Activated B cell treated with CpG ODN at 0.5 μM for 24 hours (primary cell): ENCODE results near the gene EGFR. TPM values are rescaled to one million over a fixed set of nuclear protein-coding genes. Genes with fewer than 3 reads are reported as not detected.

Experiments
- ATAC-seq: fragments of 200-7000 bp; cut with Tn5 transposase; one replicate; pipeline ENCODE4 v1.10.0; 2021; ENCODE audit warnings: low read depth, mild to moderate bottlenecking, moderate library complexity
- CTCF ChIA-PET: fragments of 350-600 bp; sonication (Branson Sonifier 250); formaldehyde crosslinking; loops from one replicate; lab custom pipeline; 2021; ENCODE audit warnings: antibody characterized with exemption; lab: Charles Lee
- POLR2A ChIA-PET: fragments of 350-600 bp; sonication (Branson Sonifier 250); formaldehyde crosslinking; loops from one replicate; lab custom pipeline; 2021; ENCODE audit warnings: antibody characterized with exemption; lab: Charles Lee
- DNase-seq: peaks from one replicate; pipeline ENCODE4 v3.0.0; 2022
- H3K27ac Mint-ChIP-seq: one replicate; pipeline ENCODE4 v1.8.0; 2020; ENCODE audit warnings: mixed read lengths
- H3K27me3 Mint-ChIP-seq: one replicate; pipeline ENCODE4 v1.8.0; 2021; ENCODE audit warnings: mixed read lengths
- H3K36me3 Mint-ChIP-seq: one replicate; pipeline ENCODE4 v1.8.0; 2021; ENCODE audit warnings: low read depth, mixed read lengths
- H3K4me1 Mint-ChIP-seq: one replicate; pipeline ENCODE4 v1.8.0; 2021; ENCODE audit warnings: mixed read lengths
- H3K4me3 Mint-ChIP-seq: one replicate; pipeline ENCODE4 v1.8.0; 2020; ENCODE audit warnings: mild to moderate bottlenecking, mixed read lengths
- H3K9me3 Mint-ChIP-seq: one replicate; pipeline ENCODE4 v1.8.0; 2020; ENCODE audit warnings: mixed read lengths
- CTCF ChIP-seq: fragments of 200-600 bp; IDR thresholded peaks from one replicate; pipeline ENCODE4 v1.8.0; 2022; ENCODE audit warnings: antibody characterized with exemption, mild to moderate bottlenecking
- intact Hi-C: fragments of 100-400 bp; cut with micrococcal nuclease; formaldehyde crosslinking; loops from one replicate; pipeline ENCODE4 v1.15.1; 2024
- total RNA-seq: library from RNA; stranded (reverse); gene quantifications from 2 replicates; pipeline ENCODE4 v1.2.3, GENCODE V29; 2022

Gene EGFR
- total RNA-seq, 1 donor from 2014 or later = not detected

GRCh38 chr7:55240418-55241142 lies 221.8 kb downstream of the EGFR start:
- ATAC-seq (no peak), DNase-seq (no peak)
- Mint-ChIP-seq H3K27me3 (peaks cover 7% of the 10 kb centered on the region), H3K4me1 (no peaks in the 10 kb centered on the region), H3K27ac (no peak overlapping the region), H3K9me3 (no peaks in the 10 kb centered on the region), H3K4me3 (no peak overlapping the region), H3K36me3 (no peaks in the 10 kb centered on the region)
- intact Hi-C loops = no loop called here
- ChIA-PET POLR2A (no interaction called here), CTCF (no interaction called here)
- TF ChIP-seq CTCF = no peak

GRCh38 chr7:55241958-55242357 lies 223.1 kb downstream of the EGFR start:
- no peaks in the 10 kb centered on the region for H3K4me1 Mint-ChIP-seq
- DNase-seq (no peak), ATAC-seq (no peak)
- POLR2A ChIA-PET = no interaction called here
- no peak overlapping the region for H3K4me3 Mint-ChIP-seq
- H3K27ac Mint-ChIP-seq = no peak overlapping the region
- CTCF ChIA-PET = no interaction called here
- no peak for TF ChIP-seq CTCF
- no peaks in the 10 kb centered on the region for H3K36me3 Mint-ChIP-seq
- no peaks in the 10 kb centered on the region for H3K9me3 Mint-ChIP-seq
- H3K27me3 Mint-ChIP-seq = peaks cover 7% of the 10 kb centered on the region
- intact Hi-C loops = no loop called here

- Mint-ChIP-seq H3K9me3 (no peaks in the 10 kb centered on the region), H3K27me3 (peaks cover 7% of the 10 kb centered on the region), H3K27ac (no peak overlapping the region), H3K4me3 (no peak overlapping the region), H3K36me3 (no peaks in the 10 kb centered on the region), H3K4me1 (no peaks in the 10 kb centered on the region)
- TF ChIP-seq CTCF = no peak
- no peak for ATAC-seq
- no peak for DNase-seq
- ChIA-PET POLR2A (no interaction called here), CTCF (interaction anchor here (0.7 kb wide), 1 partner anchor 12 kb away, joined by 3 read pairs; no protein-coding TSS in a partner anchor)
- intact Hi-C loops = no loop called here
Measured at GRCh38 chr7:55242613-55243012, 223.8 kb downstream of the EGFR start.

- Mint-ChIP-seq H3K9me3 (no peaks in the 10 kb centered on the region), H3K27me3 (peaks cover 7% of the 10 kb centered on the region), H3K4me1 (no peaks in the 10 kb centered on the region), H3K27ac (no peak overlapping the region), H3K36me3 (no peaks in the 10 kb centered on the region), H3K4me3 (no peak overlapping the region)
- ATAC-seq (no peak), DNase-seq (no peak)
- CTCF ChIA-PET = no interaction called here
- intact Hi-C loops = no loop called here
- POLR2A ChIA-PET = no interaction called here
- TF ChIP-seq CTCF = no peak
Measured at GRCh38 chr7:55244006-55244745, 225.4 kb downstream of the EGFR start.

- Mint-ChIP-seq H3K9me3 (no peaks in the 10 kb centered on the region), H3K36me3 (no peaks in the 10 kb centered on the region), H3K4me3 (no peak overlapping the region), H3K27me3 (peaks cover 9% of the 10 kb centered on the region), H3K27ac (no peak overlapping the region), H3K4me1 (no peaks in the 10 kb centered on the region)
- no peak for TF ChIP-seq CTCF
- ATAC-seq (no peak), DNase-seq (no peak)
- ChIA-PET CTCF (interaction anchor here (2.4 kb wide), 1 partner anchor 10 kb away, joined by 13 read pairs; no protein-coding TSS in a partner anchor), POLR2A (no interaction called here)
- intact Hi-C loops = no loop called here
Measured at GRCh38 chr7:55245271-55245723, 226.5 kb downstream of the EGFR start.
